HCT116 (cell line): Measurements from ENCODE around the gene EMSY.

Source experiments
- CEBPB ChIP-seq: IDR thresholded peaks from 2 replicates; pipeline ENCODE4 v1.6.1; 2012; ENCODE audit warnings: low read depth
- CTCF ChIP-seq, 3 experiments: fragments of 200-600 bp in 1 of 3; sonication (generic) in 1 of 3; IDR thresholded peaks in 2 of 3; conservative IDR thresholded peaks in 1 of 3; 2 replicates each; pipeline ENCODE4 v1.5.1; 2012 to 2017; ENCODE audit warnings: low read depth in 2 of 3, low read length in 2 of 3, antibody characterized with exemption in 1 of 3, borderline replicate concordance in 1 of 3, control low read depth in 1 of 3, mild to moderate bottlenecking in 1 of 3, mixed read lengths in 1 of 3, mixed run types in 1 of 3, moderate library complexity in 1 of 3; ENCODE audit not compliant: insufficient read depth in 1 of 3
- FOSL1 ChIP-seq: IDR thresholded peaks from 2 replicates; pipeline ENCODE4 v1.6.1; 2012; ENCODE audit warnings: low read depth
- JUND ChIP-seq: IDR thresholded peaks from 2 replicates; pipeline ENCODE4 v1.6.1; 2012
- POLR2A ChIP-seq: IDR thresholded peaks from 2 replicates; pipeline ENCODE4 v1.7.0; 2011; ENCODE audit warnings: borderline replicate concordance; ENCODE audit not compliant: insufficient read depth, insufficient read length; ENCODE audit errors: extremely low read depth
- RAD21 ChIP-seq: IDR thresholded peaks from 2 replicates; pipeline ENCODE4 v1.6.1; 2012; ENCODE audit warnings: low read depth, mild to moderate bottlenecking
- SIN3A ChIP-seq: IDR thresholded peaks from 2 replicates; pipeline ENCODE4 v1.6.1; 2012; ENCODE audit warnings: low read depth
- YY1 ChIP-seq: IDR thresholded peaks from 2 replicates; pipeline ENCODE4 v1.6.1; 2011; ENCODE audit warnings: low read length, low read depth, moderate library complexity, mild to moderate bottlenecking; ENCODE audit not compliant: insufficient replicate concordance; ENCODE audit errors: extremely low read depth
- ZBTB33 ChIP-seq: IDR thresholded peaks from 2 replicates; pipeline ENCODE4 v1.6.1; 2011; ENCODE audit warnings: mild to moderate bottlenecking, low read length, moderate library complexity; ENCODE audit not compliant: insufficient replicate concordance; ENCODE audit errors: extremely low read depth
- TF ChIP-seq, protein P1 (sequence below): IDR thresholded peaks from 2 replicates; pipeline ENCODE4 v1.6.1; 2012

DNA sequence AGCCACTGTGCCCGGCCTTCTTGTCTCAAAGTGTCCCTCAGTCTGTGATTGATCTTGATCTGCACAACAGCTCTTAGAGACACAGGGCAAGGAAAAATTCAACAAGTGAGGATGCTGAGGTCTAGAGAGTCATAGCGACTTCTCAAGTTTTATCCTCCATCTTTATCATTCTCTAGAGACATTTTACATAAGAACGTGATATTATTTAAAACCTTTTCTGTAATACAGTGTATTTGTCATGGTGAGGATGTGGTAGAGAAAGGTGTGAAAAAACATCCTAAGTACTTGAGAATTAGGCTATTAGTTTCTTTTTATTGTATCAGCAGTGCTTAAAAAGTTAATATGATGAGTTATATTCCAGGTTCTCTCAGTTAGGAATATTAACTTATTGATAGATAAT is 50.2 kb downstream of the EMSY start:
- TF ChIP-seq CTCF (IDR thresholded peaks at IDR 0.05 in 2 of 3, conservative IDR thresholded peaks at IDR 0.05 in 1 of 3; ENCODE audit: borderline replicate concordance in 1 of 3, insufficient read depth in 1 of 3, low read depth in 2 of 3, low read length in 2 of 3), result no peak
- TF ChIP-seq ZBTB33, result no peak
- TF ChIP-seq YY1, result no peak
- TF ChIP-seq, protein P1, sequence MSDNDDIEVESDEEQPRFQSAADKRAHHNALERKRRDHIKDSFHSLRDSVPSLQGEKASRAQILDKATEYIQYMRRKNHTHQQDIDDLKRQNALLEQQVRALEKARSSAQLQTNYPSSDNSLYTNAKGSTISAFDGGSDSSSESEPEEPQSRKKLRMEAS, result no peak
- no peak for TF ChIP-seq CEBPB
- TF ChIP-seq RAD21, result no peak
- TF ChIP-seq SIN3A, result no peak
- no peak for TF ChIP-seq FOSL1
- TF ChIP-seq JUND, result no peak
- no peak for TF ChIP-seq POLR2A
